ENCODE data around the gene EMB.
"Not testable (repeated sequence)": the region's sequence is repeated elsewhere in the genome, so short reads cannot be mapped to it uniquely, and the experiment has no call there.

Gene EMB

GRCh38 chr5:50421184-50421950 lies 19.7 kb downstream of the EMB start:
- not testable (repeated sequence) for DNase-seq

GRCh38 chr5:50420343-50420935 lies 20.6 kb downstream of the EMB start:
- no peak for DNase-seq

- not testable (repeated sequence) for DNase-seq
These were observed 21.4 kb downstream of the EMB start for GRCh38 chr5:50419656-50420055.

GRCh38 chr5:50416637-50417036 lies 24.5 kb downstream of the EMB start:
- not testable (repeated sequence) for DNase-seq

- no peak for DNase-seq
These were observed 25.2 kb downstream of the EMB start for GRCh38 chr5:50415912-50416311.

- DNase-seq = not testable (repeated sequence)
These were observed 30.2 kb downstream of the EMB start for GRCh38 chr5:50410932-50411331.

- no peak for DNase-seq
These were observed 34.2 kb downstream of the EMB start for GRCh38 chr5:50406877-50407276.

- no peak for DNase-seq
These were observed 39.8 kb downstream of the EMB start for GRCh38 chr5:50401336-50401735.

GRCh38 chr5:50393925-50394609 lies 47.0 kb downstream of the EMB start:
- DNase-seq = not testable (repeated sequence)

- not testable (repeated sequence) for DNase-seq
These were observed 48.8 kb downstream of the EMB start for GRCh38 chr5:50392289-50392688.

GRCh38 chr5:50384381-50384780 lies 56.7 kb downstream of the EMB start:
- not testable (repeated sequence) for DNase-seq

- DNase-seq = not testable (repeated sequence)
These were observed 64.4 kb downstream of the EMB start for GRCh38 chr5:50376696-50377095.

GRCh38 chr5:50369287-50370033 lies 71.6 kb downstream of the EMB start:
- DNase-seq = not testable (repeated sequence)

GRCh38 chr5:50365426-50366251 lies 75.4 kb downstream of the EMB start:
- no peak for DNase-seq

GRCh38 chr5:50364535-50365309 lies 76.4 kb downstream of the EMB start:
- DNase-seq = not testable (repeated sequence)

- no peak for DNase-seq
These were observed 81.9 kb downstream of the EMB start for GRCh38 chr5:50359187-50359586.

- DNase-seq = no peak
These were observed 88.7 kb downstream of the EMB start for GRCh38 chr5:50352382-50352781.
